NCI-H2081 (cell line): Measurements from ENCODE around the gene UCN.
A peak's percentile ranks its signal among the peaks of the same experiment; 100 is the strongest.
"Not testable (repeated sequence)": the region's sequence is repeated elsewhere in the genome, so short reads cannot be mapped to it uniquely, and the experiment has no call there.

ENCODE experiments used
- DNase-seq, 2 experiments: peaks; one replicate each; lab custom pipeline; 2025; lab: John Stamatoyannopoulos, UW

The UCN gene

GRCh38 chr2:27282892-27283291 lies 25.4 kb downstream of the UCN start:
- no peak for DNase-seq

GRCh38 chr2:27281855-27282559 lies 26.2 kb downstream of the UCN start, which contains the start of gene TRIM54:
Gene TRIM54, plus strand, starts transcription at chr2:27282429. Its CDS starts 303 bp downstream, at chr2:27282732.
- DNase-seq: no peak

GRCh38 chr2:27281442-27281841 lies 26.8 kb downstream of the UCN start:
- DNase-seq: no peak

GRCh38 chr2:27280826-27281225 lies 27.4 kb downstream of the UCN start:
- DNase-seq: no peak

GRCh38 chr2:27278010-27278409 lies 30.2 kb downstream of the UCN start:
- DNase-seq: no peak

GRCh38 chr2:27275211-27276150 lies 32.8 kb downstream of the UCN start, which contains the start of gene DNAJC5G:
Gene DNAJC5G, plus strand, starts transcription at chr2:27275433. Its CDS starts 1,296 bp downstream, at chr2:27276729.
- no peak for DNase-seq

- DNase-seq: not testable (repeated sequence)
These were observed 35.4 kb downstream of the UCN start for GRCh38 chr2:27272537-27273522.

GRCh38 chr2:27271631-27272340 lies 36.5 kb downstream of the UCN start:
- DNase-seq: no peak

GRCh38 chr2:27270670-27271069 lies 37.6 kb downstream of the UCN start:
- no peak for DNase-seq

GRCh38 chr2:27270131-27270530 lies 38.1 kb downstream of the UCN start:
- no peak for DNase-seq

- DNase-seq: not testable (repeated sequence)
These were observed 39.9 kb downstream of the UCN start for GRCh38 chr2:27268296-27268695.

GRCh38 chr2:27265536-27265870 lies 42.7 kb downstream of the UCN start:
- no peak for DNase-seq

GRCh38 chr2:27264753-27265535 lies 43.3 kb downstream of the UCN start:
- DNase-seq: peak; percentile 72 to 82

- DNase-seq: peak; percentile 13 to 38
These were observed 43.9 kb downstream of the UCN start for GRCh38 chr2:27264253-27264752.

GRCh38 chr2:27263287-27264252 lies 44.7 kb downstream of the UCN start:
- no peak for DNase-seq

GRCh38 chr2:27262379-27263286 lies 45.6 kb downstream of the UCN start, which contains the start of gene SLC30A3:
Gene SLC30A3, minus strand, starts transcription at chr2:27263047. Its CDS starts 141 bp downstream, at chr2:27262906.
- DNase-seq: no peak

- DNase-seq: no peak
These were observed 46.3 kb downstream of the UCN start for GRCh38 chr2:27261926-27262298.
